Measurements from ENCODE around the gene ACAA2.

Gene ACAA2

DNA sequence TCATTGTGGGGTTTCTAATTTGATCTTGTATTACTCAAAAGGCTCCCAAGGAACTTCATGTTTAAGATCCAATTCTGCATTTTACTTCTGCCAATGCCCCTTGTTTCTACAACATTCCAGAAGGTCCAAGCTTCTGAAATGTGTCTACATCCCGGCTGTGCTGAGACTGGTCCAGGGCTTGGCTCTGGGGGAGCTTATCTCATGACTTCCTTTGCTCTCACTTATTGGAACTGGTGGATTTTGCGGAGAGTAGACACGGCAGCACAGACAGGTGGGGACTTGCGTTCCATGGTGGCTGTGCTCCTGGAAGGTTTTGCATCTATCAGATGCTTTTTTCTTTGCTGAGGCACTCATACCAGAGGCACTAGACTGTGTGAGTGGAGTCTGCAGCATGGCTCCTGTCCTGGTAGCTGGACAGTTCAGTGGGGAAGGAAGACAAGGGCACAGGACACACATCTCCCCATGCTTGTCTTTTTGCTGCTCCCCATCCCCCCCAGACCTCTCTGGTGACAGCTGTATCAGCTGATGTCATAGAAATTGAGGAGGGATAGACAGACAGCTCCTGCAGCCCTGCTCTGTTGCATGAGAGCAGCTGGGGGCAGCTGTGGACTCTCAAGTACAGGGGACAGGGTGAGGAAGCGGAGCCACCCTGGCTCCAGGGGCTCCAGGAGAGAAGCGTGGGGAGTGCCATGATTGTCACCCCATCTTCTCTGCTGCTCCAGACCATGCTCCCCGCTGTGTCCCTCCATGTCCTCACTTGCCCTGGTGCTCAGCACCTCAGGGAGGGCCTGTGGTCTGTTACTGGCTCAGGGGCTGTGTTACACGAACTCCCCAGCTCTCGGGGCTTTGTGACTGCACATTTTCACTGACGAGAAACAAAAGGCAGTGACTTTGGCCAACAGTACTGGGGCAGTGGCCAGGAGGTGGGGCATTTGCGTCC is 46.0 kb downstream of the ACAA2 start:
- no peak for DNase-seq (ENCODE audit: low read depth)

DNA sequence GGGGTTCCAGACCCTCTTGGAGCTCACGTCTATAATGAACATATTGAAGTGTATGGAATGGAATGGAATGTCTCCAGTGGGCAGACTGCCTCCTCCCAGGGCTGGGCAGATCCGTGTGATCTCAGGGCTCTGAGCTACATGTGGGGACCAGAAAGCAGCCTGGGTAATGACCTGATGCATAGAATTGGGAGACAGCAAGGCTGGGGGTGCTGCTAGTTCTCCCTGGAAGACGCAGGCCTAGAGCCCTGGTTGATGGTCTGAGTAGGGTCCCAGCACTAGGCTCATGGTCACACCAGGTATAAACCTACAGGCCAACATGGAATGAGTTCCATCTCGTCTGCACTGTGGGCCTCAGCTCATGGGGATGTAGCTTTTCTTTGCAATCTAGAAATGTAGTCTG is 46.7 kb downstream of the ACAA2 start:
- DNase-seq (ENCODE audit: low read depth) = no peak

DNA sequence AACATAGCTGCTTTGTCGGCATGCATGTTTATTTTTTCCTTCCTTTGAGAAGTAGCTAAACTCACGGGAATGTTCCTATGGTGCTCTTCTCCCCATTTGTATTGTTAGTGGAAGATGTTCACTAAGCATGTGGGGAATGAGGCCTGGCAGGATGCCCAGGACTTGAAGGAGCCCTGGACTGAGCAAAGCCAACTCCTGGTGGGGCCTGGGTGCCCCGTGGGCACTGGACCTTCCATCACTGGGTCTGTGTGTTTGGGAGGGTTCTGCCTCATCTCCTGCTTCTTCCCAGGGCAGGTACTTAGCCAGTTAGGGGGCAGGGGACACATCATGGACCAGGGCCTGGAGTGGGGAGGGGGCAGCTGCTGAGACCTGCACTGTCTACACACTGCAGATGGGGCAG is 49.3 kb downstream of the ACAA2 start:
- DNase-seq (ENCODE audit: low read depth) = no peak

DNA sequence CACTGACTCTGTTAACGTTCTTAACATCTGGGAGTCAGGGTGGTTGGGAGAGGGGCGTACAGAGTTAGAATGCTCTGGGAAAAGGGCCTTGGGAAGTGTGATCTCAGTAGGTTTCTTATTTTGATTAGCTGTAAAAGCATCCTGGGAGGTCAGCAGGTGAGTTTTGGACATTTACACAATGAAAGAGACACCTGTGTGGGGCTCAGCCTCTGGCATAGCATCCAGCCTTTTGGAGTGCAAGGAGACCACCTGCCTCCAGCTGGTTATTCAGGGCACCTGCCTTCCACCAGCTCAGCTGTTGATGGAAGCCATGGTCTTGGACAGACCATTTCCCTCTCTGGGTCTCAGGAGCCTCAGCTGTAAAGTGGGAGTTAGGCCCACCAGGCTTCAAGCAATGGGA is 49.7 kb downstream of the ACAA2 start:
- no peak for DNase-seq (ENCODE audit: low read depth)

- no peak for DNase-seq (ENCODE audit: low read depth)
Observed at GRCh38 chr18:49762191-49763077, 50.9 kb downstream of the ACAA2 start.

DNA sequence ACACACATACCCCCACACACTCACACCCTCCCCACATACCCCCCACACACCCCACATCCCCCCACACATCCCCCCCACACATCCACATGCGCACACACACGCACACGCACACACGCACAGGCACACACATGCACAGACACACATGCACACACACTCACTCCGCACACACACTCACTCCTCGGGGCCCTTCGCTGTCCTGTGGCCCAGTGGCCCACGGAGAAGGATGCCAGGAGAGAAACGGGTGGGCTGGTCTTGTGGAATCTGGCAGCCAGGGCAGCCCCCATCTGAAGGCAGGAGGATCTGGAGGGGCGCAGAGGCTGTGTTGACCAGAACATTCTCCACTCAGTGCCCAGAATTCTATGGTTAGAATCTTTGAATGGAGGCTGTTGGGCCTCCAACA is 51.6 kb downstream of the ACAA2 start:
- no peak for DNase-seq (ENCODE audit: low read depth)

- no peak for DNase-seq (ENCODE audit: low read depth)
Observed at GRCh38 chr18:49758263-49758610, 55.1 kb downstream of the ACAA2 start.

GRCh38 chr18:49757513-49758262 is 55.6 kb downstream of the ACAA2 start:
- no peak for DNase-seq (ENCODE audit: low read depth)

DNA sequence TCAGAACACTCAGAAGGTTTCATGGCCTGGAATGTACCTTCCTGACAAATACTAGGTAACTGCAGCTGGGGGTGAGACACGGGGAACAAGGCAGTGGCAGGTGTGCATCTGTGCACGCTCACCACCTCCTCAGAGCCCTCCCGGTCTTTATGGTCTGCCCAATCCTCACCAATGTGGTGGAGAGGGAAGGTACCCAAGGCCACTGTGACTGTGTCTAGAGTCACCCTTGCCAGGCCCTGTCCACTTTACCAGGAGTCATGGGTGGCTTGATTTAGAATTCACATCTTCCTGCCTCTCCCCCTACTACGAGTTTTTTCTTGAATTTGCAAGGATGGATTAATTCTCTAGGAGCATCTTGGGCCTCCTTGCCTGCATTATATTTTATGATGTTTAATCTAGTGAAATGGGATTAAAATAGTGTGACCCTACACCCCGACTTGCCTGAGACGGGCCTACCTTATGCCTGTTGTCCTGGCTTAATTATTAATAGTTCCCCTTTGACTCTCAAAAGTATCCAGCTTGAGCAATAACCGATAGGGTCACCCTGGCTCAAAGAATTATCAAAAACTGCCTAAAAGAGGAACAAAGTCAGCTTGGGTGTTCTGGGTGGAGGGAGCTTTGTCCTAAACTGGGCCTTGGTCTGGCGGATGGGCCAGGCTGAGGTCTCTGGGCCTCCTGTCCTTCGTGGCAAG is 56.5 kb downstream of the ACAA2 start:
- no peak for DNase-seq (ENCODE audit: low read depth)

DNA sequence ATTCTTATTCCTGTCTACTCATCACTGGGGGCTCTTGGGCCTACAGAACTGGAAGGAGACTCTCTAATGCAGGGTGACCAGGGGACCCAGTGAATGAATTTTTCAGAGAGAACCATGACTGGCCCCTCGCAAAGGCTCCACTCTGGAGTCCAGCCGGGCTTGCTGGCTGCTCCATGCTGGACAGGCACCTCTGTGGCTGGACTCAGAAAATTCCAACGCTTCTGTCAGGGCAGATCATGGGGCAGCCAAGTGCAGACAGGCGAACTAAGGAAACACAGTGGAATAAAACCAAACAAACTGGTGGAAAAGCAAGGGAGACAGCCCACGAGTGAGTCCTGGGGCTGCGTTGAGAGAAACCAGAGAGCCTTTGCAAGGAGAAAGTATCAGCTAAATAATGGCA is 57.2 kb downstream of the ACAA2 start:
- no peak for DNase-seq (ENCODE audit: low read depth)

DNA sequence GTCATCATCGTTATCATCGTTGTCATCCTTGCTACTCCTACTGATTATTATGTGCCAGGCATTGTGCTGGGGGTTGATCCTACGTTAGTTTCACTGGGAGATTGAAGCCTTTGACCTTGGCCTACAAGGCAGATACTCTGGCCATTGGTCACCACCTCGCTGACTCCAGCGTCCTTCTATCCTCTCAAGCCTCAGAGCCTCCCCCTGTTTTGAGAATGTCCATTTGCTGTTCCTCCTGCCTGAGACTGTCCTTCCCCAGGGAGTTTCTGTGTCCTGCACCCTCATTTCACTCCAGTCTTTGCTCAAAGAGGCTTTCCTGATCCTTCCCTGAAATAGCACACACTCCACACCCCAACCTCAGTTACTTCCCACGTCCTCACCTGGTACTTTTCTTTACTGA is 57.8 kb downstream of the ACAA2 start:
- DNase-seq (ENCODE audit: low read depth) = no peak

DNA sequence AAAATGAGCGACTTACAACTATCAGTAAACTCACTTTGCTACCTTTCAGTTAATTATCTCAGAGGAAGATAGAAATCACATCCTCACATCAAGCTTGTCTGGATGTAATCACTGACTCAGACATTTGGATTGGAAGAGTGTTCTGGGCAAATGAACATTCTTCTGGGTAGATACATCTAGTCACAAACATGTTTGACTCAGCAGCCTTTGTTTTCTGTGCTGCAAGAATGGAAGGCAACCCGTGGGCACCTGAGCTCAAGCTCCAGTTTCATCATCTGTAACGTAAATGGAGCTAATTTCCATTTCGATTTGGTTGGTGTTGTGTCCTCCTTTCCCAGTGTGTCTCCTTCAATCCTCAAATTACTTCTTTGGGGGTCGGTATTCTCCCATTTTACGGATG is 58.5 kb downstream of the ACAA2 start:
- no peak for DNase-seq (ENCODE audit: low read depth)

- DNase-seq (ENCODE audit: low read depth) = no peak
Observed at GRCh38 chr18:49753643-49754042, 59.7 kb downstream of the ACAA2 start.

DNA sequence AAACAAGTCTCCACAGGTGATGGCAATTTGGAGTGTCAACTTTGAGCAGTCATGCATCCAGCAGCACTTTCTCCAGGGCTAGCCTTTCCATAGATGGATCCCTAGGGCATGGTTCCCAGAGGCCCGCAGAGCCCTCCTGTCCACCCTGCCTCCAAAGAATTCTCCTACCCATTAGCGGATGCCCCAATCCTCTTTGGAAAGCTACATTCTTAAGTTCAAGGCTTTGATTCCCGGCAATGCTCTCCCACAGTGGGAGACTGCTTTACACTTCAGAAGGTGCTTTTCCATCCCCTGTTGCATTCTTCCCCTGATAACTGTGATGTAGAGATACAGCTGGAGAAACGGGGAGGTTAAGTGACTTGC is 61.3 kb downstream of the ACAA2 start:
- no peak for DNase-seq (ENCODE audit: low read depth)

DNA sequence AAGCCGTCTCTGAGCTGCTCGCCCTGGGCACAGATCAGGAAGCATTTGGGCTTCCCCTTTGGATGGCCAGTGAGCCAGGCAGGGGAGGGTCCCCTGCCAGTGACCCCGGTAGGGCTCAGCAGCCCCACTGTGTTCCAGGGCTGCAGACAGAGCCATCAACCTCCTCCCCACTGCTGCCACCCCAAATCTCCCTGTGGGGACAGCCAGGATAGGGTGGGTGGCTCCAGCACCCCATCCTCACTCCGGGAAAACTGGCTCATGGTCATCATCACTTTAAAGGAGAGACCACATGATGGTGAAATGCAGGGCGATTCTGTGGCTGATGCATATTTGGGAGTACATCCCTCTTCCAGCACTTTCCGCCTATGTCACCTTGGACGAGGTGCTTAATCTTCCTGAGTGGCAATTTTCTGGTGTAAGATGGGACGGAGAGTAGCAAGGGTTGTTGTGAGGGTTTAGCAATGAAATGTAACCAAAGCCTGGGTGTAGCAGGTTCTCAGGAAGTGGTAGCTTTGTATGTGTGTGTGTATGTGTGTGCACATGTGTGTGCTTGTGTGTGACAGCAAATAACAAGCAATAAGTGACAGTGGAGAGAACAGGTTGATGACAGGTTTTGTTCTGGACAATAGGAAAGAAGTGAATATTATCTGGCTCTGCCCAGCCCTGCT is 61.8 kb downstream of the ACAA2 start:
- DNase-seq (ENCODE audit: low read depth) = no peak

GRCh38 chr18:49749563-49749962 is 63.8 kb downstream of the ACAA2 start:
- DNase-seq (ENCODE audit: low read depth) = no peak

- no peak for DNase-seq (ENCODE audit: low read depth)
Observed at GRCh38 chr18:49747876-49748275, 65.5 kb downstream of the ACAA2 start.

DNA sequence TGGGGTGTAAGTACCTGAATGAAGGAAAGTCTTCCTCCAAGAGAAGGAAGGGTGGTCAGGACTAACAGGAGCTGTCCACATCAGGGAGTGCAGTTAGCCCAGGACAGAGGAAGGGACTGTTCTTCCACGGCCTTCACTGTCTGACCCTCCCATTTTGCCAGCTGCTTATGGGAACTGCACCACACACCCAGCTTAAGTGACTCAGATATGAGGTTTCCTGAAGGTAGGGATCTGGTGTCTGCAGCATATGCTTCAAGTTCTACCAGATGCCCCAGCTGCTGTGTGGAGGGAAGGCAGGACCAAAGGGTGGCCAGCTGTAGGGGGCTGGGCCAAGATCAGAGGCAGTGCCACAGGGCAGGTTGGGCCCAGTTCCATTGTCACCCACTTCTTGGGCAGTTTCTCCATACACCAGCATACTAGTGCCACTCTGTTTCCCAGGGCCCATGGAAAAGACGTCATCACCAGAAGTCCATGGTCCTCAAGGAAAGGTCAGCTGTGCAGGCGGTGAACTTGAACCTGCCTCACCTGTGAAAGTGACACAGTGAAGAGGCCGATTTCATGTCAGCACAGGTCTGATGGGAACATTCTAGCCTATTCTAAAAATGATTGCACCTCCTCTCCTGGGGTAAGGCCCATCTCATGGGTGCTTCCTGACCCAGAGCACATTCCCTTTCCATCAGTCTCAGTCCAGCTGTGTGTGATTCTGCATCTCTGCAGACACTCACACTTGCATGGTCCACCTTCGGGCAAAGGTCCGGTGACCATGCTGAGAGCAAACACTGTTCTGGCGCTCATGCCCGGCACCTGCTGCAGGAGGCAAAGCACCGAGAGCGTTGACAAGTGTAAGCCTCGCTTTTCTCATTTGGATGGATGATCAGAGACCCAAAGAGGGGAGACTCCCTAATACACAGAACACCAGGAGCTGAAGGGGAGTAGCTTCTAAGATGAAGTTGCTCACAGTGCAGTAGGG is 68.0 kb downstream of the ACAA2 start:
- no peak for DNase-seq (ENCODE audit: low read depth)

GRCh38 chr18:49744376-49745008 is 68.8 kb downstream of the ACAA2 start:
- DNase-seq (ENCODE audit: low read depth) = no peak

DNA sequence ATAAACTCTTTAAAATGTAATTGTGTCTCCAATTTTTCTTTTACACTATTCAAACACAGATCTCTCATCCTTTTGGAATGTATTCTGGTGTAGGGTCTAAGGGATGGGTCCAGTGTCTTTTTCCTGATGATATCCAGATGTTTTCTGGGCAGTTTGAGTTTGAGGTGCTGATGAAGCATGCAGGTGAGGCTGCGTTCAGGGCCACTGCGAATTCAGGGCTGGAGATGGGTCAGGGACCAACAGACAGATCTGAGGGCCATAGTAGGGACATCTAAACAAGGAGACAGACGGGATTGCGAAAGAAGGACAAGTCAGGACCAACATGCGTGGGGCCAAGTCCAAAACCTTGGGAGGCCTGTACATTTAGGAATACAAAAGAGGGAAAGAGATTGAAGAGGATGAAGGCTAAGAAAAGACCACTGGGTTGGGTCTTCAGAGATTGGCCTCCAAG is 70.2 kb downstream of the ACAA2 start:
- DNase-seq (ENCODE audit: low read depth) = no peak
